Tibial nerve (tissue), 4 donors: ENCODE measurements around the gene NDUFB2. TPM values are rescaled to one million over a fixed set of nuclear protein-coding genes. Genes with fewer than 3 reads are reported as not detected.
A peak's percentile ranks its signal among the peaks of the same experiment; 100 is the strongest.
"Not testable (repeated sequence)": the region's sequence is repeated elsewhere in the genome, so short reads cannot be mapped to it uniquely, and the experiment has no call there.

Experiments
- DNase-seq, 2 donors: peaks; one replicate each; pipeline ENCODE4 v3.0.0-alpha.2; 2019; ENCODE audit warnings: low spot score in 2 of 2
- H3K27ac ChIP-seq, 4 donors: fragments of 200-600 bp; sonication (generic) in 3 of 4; one replicate each; pipeline ENCODE4 v1.5.1; 2017 to 2019; ENCODE audit warnings: mild to moderate bottlenecking in 1 of 4
- H3K27me3 ChIP-seq, 2 donors: fragments of 200-600 bp; sonication (generic) in 1 of 2; one replicate each; pipeline versions ENCODE4 v1.5.1 to v1.6.0; 2017 to 2019
- H3K36me3 ChIP-seq, 3 donors: fragments of 200-600 bp; sonication (generic); one replicate each; pipeline ENCODE4 v1.5.1; 2018 to 2019
- H3K4me1 ChIP-seq, 4 donors: fragments of 200-600 bp; sonication (generic) in 3 of 4; one replicate each; pipeline ENCODE4 v1.5.1; 2017 to 2019
- H3K4me3 ChIP-seq, 4 donors: fragments of 200-600 bp; sonication (generic) in 3 of 4; one replicate each; pipeline ENCODE4 v1.5.1; 2017 to 2019; ENCODE audit warnings: mild to moderate bottlenecking in 1 of 4, moderate library complexity in 1 of 4
- H3K9me3 ChIP-seq, 4 donors: fragments of 200-600 bp; sonication (generic) in 3 of 4; one replicate each; pipeline ENCODE4 v1.5.1; 2017 to 2019
- CTCF ChIP-seq, 5 experiments: fragments of 200-600 bp in 3 of 5; fragments of 450-650 bp in 2 of 5; sonication (generic) in 3 of 5; IDR thresholded peaks; one replicate each; pipeline ENCODE4 v1.5.1; 2016 to 2019; ENCODE audit warnings: antibody characterized with exemption in 5 of 5, mild to moderate bottlenecking in 3 of 5, moderate library complexity in 2 of 5
- EP300 ChIP-seq, 2 donors: sonication (generic); formaldehyde crosslinking; IDR thresholded peaks; one replicate each; pipeline ENCODE4 v1.6.1; 2017; ENCODE audit warnings: antibody characterized with exemption in 2 of 2, mild to moderate bottlenecking in 1 of 2
- POLR2A ChIP-seq, 2 donors: fragments of 450-650 bp; IDR thresholded peaks; one replicate each; pipeline ENCODE4 v1.6.1; 2017; ENCODE audit warnings: antibody characterized with exemption in 2 of 2, mild to moderate bottlenecking in 2 of 2, moderate library complexity in 2 of 2
- WGBS, 2 donors: methylation state at CpG; one replicate each; pipeline ENCODE4 v1.1.5; 2018; 5-methylcytosine and 5-hydroxymethylcytosine counted together
- total RNA-seq, 4 donors: library from RNA; depleted of rRNA; stranded (reverse); fragments of >200 nt; gene quantifications; one replicate each; pipeline ENCODE4 v1.1.0, GENCODE V29; 2016

The NDUFB2 gene
- total RNA-seq, 4 donors from 2014 or later, result 122 to 288 (median 162) TPM

GRCh38 chr7:140674899-140675701 is 21.4 kb upstream of the NDUFB2 start:
- Histone ChIP-seq H3K4me3 (no peak overlapping the region), H3K9me3 (no peaks in the 10 kb centered on the region), H3K27me3 (no peaks in the 10 kb centered on the region), H3K27ac (peak overlapping the region in 3 of 4 donors; percentile 6 to 55 (median 50)), H3K4me1 (peaks cover 0 to 41% (median 16%) of the 10 kb centered on the region in 4 donors), H3K36me3 (peaks cover 0 to 39% (median 0%) of the 10 kb centered on the region in 3 donors)
- DNase-seq, result no peak
- TF ChIP-seq CTCF (IDR thresholded peaks at IDR 0.05) (peak in 4 of 5 experiments; percentile 19 to 42 (median 38)), EP300 (IDR thresholded peaks at IDR 0.05) (peak in 1 of 2 donors; percentile 33), POLR2A (IDR thresholded peaks at IDR 0.05) (no peak)
- 51 to 56% methylated on average over 8 of the region's 8 CpGs for whole genome bisulfite sequencing, 2 donors

- peak overlapping the region in 2 of 4 donors; percentile 50 to 55 for H3K27ac ChIP-seq
- 56 to 57% methylated on average over 4 of the region's 4 CpGs for WGBS, 2 donors
These were observed 20.8 kb upstream of the NDUFB2 start for GRCh38 chr7:140675726-140676125.

GRCh38 chr7:140676306-140676705 is 20.2 kb upstream of the NDUFB2 start:
- no peaks in the 10 kb centered on the region for H3K9me3 ChIP-seq
- TF ChIP-seq CTCF (IDR thresholded peaks at IDR 0.05), result no peak
- no peak for TF ChIP-seq POLR2A (IDR thresholded peaks at IDR 0.05)
- TF ChIP-seq EP300 (IDR thresholded peaks at IDR 0.05), result no peak
- peak overlapping the region in 1 of 4 donors; percentile 55 for H3K27ac ChIP-seq
- H3K27me3 ChIP-seq, result no peaks in the 10 kb centered on the region
- H3K4me3 ChIP-seq, result no peak overlapping the region
- H3K36me3 ChIP-seq, result peaks cover 0 to 51% (median 7%) of the 10 kb centered on the region in 3 donors
- H3K4me1 ChIP-seq, result peaks cover 0 to 41% (median 16%) of the 10 kb centered on the region in 4 donors
- WGBS, 2 donors, result 78 to 91% methylated on average over 3 of the region's 3 CpGs
- no peak for DNase-seq

More at GRCh38 chr7:140675726-140676125, 20.8 kb upstream of the NDUFB2 start:
- DNase-seq, result no peak
- Histone ChIP-seq H3K4me1 (peaks cover 0 to 41% (median 16%) of the 10 kb centered on the region in 4 donors), H3K36me3 (peaks cover 0 to 45% (median 4%) of the 10 kb centered on the region in 3 donors), H3K4me3 (no peak overlapping the region), H3K9me3 (no peaks in the 10 kb centered on the region), H3K27me3 (no peaks in the 10 kb centered on the region)
- no peak for TF ChIP-seq POLR2A (IDR thresholded peaks at IDR 0.05)
- TF ChIP-seq CTCF (IDR thresholded peaks at IDR 0.05), result no peak

- H3K4me3 ChIP-seq, H3K27me3 ChIP-seq, DNase-seq, H3K9me3 ChIP-seq, H3K27ac ChIP-seq: not testable (repeated sequence)
- Histone ChIP-seq H3K36me3 (peaks cover 0 to 57% (median 7%) of the 10 kb centered on the region in 3 donors), H3K4me1 (peaks cover 0 to 39% (median 16%) of the 10 kb centered on the region in 4 donors)
- WGBS, 2 donors, result 95 to 97% methylated on average over 11 of the region's 11 CpGs
These were observed 19.6 kb upstream of the NDUFB2 start for GRCh38 chr7:140676956-140677355.

GRCh38 chr7:140677496-140677895 is 19.0 kb upstream of the NDUFB2 start:
- Histone ChIP-seq H3K36me3 (peaks cover 0 to 63% (median 7%) of the 10 kb centered on the region in 3 donors), H3K4me3 (no peak overlapping the region), H3K9me3 (no peaks in the 10 kb centered on the region), H3K4me1 (peaks cover 0 to 34% (median 16%) of the 10 kb centered on the region in 4 donors), H3K27me3 (no peaks in the 10 kb centered on the region), H3K27ac (no peak overlapping the region)
- WGBS, 2 donors, result 87% methylated on average over 3 of the region's 3 CpGs
- no peak for DNase-seq
- no peak for TF ChIP-seq CTCF (IDR thresholded peaks at IDR 0.05)
- TF ChIP-seq POLR2A (IDR thresholded peaks at IDR 0.05), result no peak
- TF ChIP-seq EP300 (IDR thresholded peaks at IDR 0.05), result no peak
